ENCODE measurements around the gene PNPLA5.

The PNPLA5 gene

DNA sequence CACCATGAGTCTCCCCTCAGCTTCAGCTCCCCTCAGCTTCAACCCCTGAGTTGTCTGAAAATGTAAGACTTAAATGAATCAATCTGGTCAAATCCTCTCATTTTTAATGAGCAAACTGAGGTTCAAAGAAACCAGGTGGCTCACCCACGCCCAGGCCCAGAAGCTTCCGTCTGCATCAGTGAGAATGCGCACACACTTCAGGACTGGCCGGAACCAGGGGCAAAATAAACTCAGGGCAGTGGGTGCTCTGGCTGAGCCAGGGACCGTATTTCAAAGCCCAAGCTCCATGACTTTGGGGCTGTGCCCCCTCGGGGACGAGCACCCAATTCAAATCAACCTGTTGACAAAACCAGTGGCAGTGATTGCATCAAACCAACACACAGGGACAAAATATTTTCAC is 32.6 kb downstream of the PNPLA5 start:
- TF ChIP-seq, protein P1, sequence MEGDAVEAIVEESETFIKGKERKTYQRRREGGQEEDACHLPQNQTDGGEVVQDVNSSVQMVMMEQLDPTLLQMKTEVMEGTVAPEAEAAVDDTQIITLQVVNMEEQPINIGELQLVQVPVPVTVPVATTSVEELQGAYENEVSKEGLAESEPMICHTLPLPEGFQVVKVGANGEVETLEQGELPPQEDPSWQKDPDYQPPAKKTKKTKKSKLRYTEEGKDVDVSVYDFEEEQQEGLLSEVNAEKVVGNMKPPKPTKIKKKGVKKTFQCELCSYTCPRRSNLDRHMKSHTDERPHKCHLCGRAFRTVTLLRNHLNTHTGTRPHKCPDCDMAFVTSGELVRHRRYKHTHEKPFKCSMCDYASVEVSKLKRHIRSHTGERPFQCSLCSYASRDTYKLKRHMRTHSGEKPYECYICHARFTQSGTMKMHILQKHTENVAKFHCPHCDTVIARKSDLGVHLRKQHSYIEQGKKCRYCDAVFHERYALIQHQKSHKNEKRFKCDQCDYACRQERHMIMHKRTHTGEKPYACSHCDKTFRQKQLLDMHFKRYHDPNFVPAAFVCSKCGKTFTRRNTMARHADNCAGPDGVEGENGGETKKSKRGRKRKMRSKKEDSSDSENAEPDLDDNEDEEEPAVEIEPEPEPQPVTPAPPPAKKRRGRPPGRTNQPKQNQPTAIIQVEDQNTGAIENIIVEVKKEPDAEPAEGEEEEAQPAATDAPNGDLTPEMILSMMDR (IDR thresholded peaks at IDR 0.05; ENCODE audit: control insufficient read depth, insufficient read depth, low read depth, low read length, missing control alignments), result no peak
- no peak for DNase-seq (ENCODE audit: low read depth)
- no peak overlapping the region for H3K4me3 ChIP-seq (ENCODE audit: control insufficient read depth, low read depth, low read length)

DNA sequence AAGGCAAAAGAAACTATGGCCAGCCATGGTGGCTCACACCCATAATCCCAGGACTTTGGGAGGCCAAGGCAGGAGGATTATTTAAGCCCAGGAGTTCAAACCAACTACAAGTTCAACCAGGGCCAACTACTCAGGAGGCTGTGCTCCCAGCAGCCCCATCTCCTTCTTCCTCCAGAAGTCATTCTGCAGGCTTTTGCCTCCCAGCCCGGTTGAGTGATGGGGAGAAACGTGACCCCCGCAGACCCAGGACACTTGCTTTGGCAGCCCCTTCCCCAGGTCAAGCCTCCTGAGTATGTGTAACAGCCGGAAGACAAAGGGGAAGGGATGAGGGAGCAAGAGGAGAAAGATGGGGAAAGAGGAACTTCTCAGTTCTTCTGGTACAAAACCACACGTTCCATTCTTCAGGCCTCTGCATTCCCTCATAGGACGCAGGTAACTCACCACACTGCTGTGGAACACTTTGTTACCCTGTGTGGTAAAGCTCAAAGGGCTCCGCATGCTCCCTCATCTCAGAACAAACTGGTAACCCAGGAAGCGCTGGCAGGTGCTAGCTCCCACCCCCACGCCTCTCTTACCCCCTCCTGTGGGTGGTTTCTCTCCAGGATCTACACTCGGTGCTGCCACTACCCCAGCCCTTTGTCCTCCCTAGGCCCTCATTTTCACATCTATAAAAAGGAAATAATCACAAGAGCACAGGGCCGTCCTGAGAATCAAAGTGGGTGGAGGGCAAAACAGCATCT is 33.5 kb downstream of the PNPLA5 start:
- TF ChIP-seq, protein P1 (IDR thresholded peaks at IDR 0.05; ENCODE audit: control insufficient read depth, insufficient read depth, low read depth, low read length, missing control alignments), result no peak
- no peak for DNase-seq (ENCODE audit: low read depth)
- no peak overlapping the region for H3K4me3 ChIP-seq (ENCODE audit: control insufficient read depth, low read depth, low read length)

DNA sequence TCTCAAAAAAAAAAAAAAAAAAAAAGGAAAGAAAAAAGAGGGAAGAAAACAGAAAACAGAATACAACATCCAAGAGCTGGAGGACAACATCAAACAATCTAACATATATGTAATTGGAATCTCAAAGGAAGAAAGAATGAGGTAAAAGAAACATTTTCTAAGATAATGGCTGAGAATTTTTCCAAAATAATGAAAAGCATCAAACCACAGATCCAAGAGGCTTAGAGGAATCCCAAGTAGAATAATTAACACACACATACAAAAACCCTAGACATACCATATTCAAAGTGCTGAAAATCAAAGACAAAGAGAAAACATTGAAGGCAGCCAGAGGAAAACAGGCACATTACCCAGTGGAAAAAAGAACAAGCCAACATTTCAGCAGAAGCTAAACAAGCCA is 34.4 kb downstream of the PNPLA5 start:
- TF ChIP-seq, protein P1 (IDR thresholded peaks at IDR 0.05; ENCODE audit: control insufficient read depth, insufficient read depth, low read depth, low read length, missing control alignments), result no peak
- no peak for DNase-seq (ENCODE audit: low read depth)
- H3K4me3 ChIP-seq (ENCODE audit: control insufficient read depth, low read depth, low read length), result no peak overlapping the region

DNA sequence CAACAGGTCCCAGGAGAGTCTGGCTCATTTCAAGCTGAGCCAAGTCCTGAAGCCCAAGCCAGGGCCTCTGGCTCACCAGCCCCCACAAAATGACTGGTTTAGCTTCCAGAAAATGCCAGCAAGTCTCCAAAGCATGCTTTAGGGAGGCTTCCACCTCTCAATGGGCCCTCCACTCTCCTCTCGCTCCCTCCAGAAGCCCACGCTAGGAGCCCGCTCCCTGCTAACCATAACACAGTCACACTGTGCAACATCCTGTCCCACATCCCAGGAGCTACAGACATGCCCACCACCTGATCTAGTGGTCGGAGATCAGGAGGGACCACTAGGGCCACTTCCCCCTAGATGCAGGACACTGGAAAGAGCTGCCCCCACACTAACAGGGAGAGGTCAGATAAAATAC is 36.4 kb downstream of the PNPLA5 start:
- DNase-seq (ENCODE audit: low read depth), result no peak
- TF ChIP-seq, protein P1 (IDR thresholded peaks at IDR 0.05; ENCODE audit: control insufficient read depth, insufficient read depth, low read depth, low read length, missing control alignments), result no peak
- no peak overlapping the region for H3K4me3 ChIP-seq (ENCODE audit: control insufficient read depth, low read depth, low read length)

DNA sequence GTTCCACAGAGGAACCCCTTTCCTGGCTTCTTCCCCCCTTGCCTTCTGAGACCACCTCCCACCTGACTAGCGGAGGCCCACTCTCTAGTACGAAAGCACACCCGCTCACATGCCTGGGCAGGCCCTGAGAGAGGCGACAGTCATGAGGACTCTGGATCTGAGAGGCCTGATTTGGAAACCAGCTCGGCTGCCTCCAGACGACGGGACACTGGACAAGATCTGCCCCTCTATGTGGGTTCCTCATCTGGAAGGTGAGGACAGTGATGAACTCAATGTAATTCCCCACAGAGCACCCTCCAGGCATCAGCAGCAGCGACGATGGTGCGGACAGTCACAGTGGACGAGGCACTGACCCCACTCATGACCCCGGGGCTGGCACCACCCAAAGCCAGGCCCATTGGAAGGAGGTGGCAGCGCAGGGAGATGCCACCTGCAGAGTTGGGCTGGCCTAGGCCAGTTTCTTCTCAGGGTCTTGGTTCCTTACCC is 37.0 kb downstream of the PNPLA5 start:
- DNase-seq (ENCODE audit: low read depth), result no peak
- TF ChIP-seq, protein P1 (IDR thresholded peaks at IDR 0.05; ENCODE audit: control insufficient read depth, insufficient read depth, low read depth, low read length, missing control alignments), result no peak
- no peak overlapping the region for H3K4me3 ChIP-seq (ENCODE audit: control insufficient read depth, low read depth, low read length)

DNA sequence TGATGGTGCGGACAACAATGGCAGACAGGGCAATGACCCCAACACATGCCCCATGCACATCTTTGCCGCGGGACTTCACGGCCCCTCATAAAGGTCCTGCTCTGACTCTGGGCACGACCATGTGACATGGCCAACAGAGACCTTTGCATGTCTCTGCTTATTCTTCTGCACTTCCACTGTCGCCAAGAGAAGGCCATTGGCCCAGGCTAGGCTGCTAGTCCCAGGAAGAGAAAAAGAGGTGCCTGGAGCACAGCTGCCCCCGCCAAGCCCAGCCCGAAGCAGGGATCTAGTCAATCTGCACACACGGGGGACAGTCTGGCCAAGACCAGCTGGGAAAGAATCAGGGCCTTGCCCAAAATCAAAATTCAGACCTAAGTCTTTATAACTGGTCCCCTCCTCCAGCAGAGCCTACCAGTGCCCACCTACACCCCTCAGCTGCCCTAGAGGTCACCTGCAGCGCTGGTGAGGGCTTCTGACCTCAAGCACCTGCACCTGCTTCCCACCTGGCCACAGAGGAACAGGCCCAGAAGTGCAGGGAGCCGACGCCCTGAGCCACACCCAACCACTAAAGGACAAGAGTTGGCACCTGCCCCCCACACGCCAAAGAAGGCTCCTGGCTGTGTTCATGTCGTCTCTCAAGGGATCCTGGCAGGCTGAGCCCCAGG is 37.6 kb downstream of the PNPLA5 start:
- TF ChIP-seq, protein P1 (IDR thresholded peaks at IDR 0.05; ENCODE audit: control insufficient read depth, insufficient read depth, low read depth, low read length, missing control alignments), result no peak
- no peak for DNase-seq (ENCODE audit: low read depth)

More for the DNA sequence above, 37.6 kb downstream of the PNPLA5 start:
- H3K4me3 ChIP-seq (ENCODE audit: control insufficient read depth, low read depth, low read length), result no peak overlapping the region

Measured in AG09309 (cell line).